MCF 10A (cell line): ENCODE data around the gene MRPL4. TPM values are rescaled to one million over a fixed set of nuclear protein-coding genes. Genes with fewer than 3 reads are reported as not detected.

Experiments
- Bru-seq: library from RNA; stranded (reverse); fragments of 400-500 nt; gene quantifications from one replicate; lab custom pipeline; 2021; lab: Mats Ljungman, UMichigan
- BruChase-seq, 2 experiments: library from RNA; stranded (reverse); fragments of 400-500 nt; gene quantifications; one replicate each; lab custom pipeline; 2021; lab: Mats Ljungman, UMichigan
- BruUV-seq: library from RNA; stranded (reverse); fragments of 400-500 nt; replicated peaks from 2 replicates; lab custom pipeline; 2021; lab: Mats Ljungman, UMichigan
- CTCF ChIA-PET: fragments of 300-600 bp; sonication (Branson Sonifier 250); formaldehyde crosslinking; extraction: SDS; loops from one replicate; lab custom pipeline; 2021; ENCODE audit warnings: antibody characterized with exemption, inconsistent platforms; lab: Yijun Ruan, JAX
- POLR2A ChIA-PET: fragments of 300-600, 350-650 bp; sonication (Branson Sonifier 250); formaldehyde crosslinking; extraction: SDS; loops from one replicate; lab custom pipeline; 2020; ENCODE audit warnings: antibody characterized with exemption, inconsistent platforms; lab: Yijun Ruan, JAX
- DNase-seq: peaks from one replicate; pipeline ENCODE4 v3.0.0-alpha.2; 2018; ENCODE audit not compliant: unreplicated experiment
- H3K27ac Mint-ChIP-seq: one replicate; pipeline ENCODE4 v1.8.0; 2022; ENCODE audit warnings: mild to moderate bottlenecking, low read depth, mixed read lengths; ENCODE audit not compliant: unreplicated experiment
- H3K27me3 Mint-ChIP-seq: one replicate; pipeline ENCODE4 v1.8.0; 2022; ENCODE audit warnings: mixed read lengths; ENCODE audit not compliant: insufficient read depth, unreplicated experiment
- H3K36me3 Mint-ChIP-seq: one replicate; pipeline ENCODE4 v1.8.0; 2022; ENCODE audit warnings: mild to moderate bottlenecking, moderate library complexity, mixed read lengths; ENCODE audit not compliant: insufficient read depth, unreplicated experiment
- H3K4me1 Mint-ChIP-seq: one replicate; pipeline ENCODE4 v1.8.0; 2022; ENCODE audit warnings: mixed read lengths; ENCODE audit not compliant: insufficient read depth, unreplicated experiment
- H3K4me3 Mint-ChIP-seq: one replicate; pipeline ENCODE4 v1.8.0; 2022; ENCODE audit warnings: mild to moderate bottlenecking, moderate library complexity, mixed read lengths; ENCODE audit not compliant: unreplicated experiment
- H3K9me3 Mint-ChIP-seq: one replicate; pipeline ENCODE4 v1.8.0; 2022; ENCODE audit warnings: mixed read lengths; ENCODE audit not compliant: unreplicated experiment
- intact Hi-C: fragments of 100-400 bp; cut with micrococcal nuclease; formaldehyde crosslinking; loops from 2 replicates; pipeline ENCODE4 v1.14.1; 2022
- long read RNA-seq: library from polyadenylated mRNA; stranded (forward); transcript quantifications from one replicate; pipeline ENCODE4 v2.0.0, GENCODE V29; 2022
- total RNA-seq: library from RNA; stranded (reverse); gene quantifications from 2 replicates; pipeline ENCODE4 v1.2.3, GENCODE V29; 2022
- TF ChIP-seq, protein P1 (sequence below): fragments of 200-600 bp; IDR thresholded peaks from one replicate; pipeline ENCODE4 v1.8.0; 2022; ENCODE audit warnings: antibody characterized with exemption, mild to moderate bottlenecking; ENCODE audit not compliant: unreplicated experiment

The MRPL4 gene
- total RNA-seq, result 99.1 and 120 TPM in 2 replicates
- percentile 64 among the genes with signal in this experiment for Bru-seq, nascent RNA
- percentile 73 among the genes with signal in this experiment for BruChase-seq, experiment 1, labeled RNA remaining after a 6-hour chase
- BruChase-seq, experiment 2, labeled RNA remaining after a 2-hour chase, result percentile 58 among the genes with signal in this experiment
- long read RNA-seq, transcript MRPL4-207 (8 exons, 1,423 nt), result minor isoform, 10 of 372 reads
- long read RNA-seq, transcript MRPL4-201 (9 exons, 1,455 nt), result major isoform, 335 of 372 reads
- long read RNA-seq, partial matches to known transcripts, result 15 of 372 reads
- long read RNA-seq, other reads (novel, unspliced or antisense), result 10 of 372 reads

GRCh38 chr19:10251792-10252694 is at the start of gene MRPL4:
Gene MRPL4, plus strand, starts transcription at chr19:10252214. Its CDS starts 40 bp downstream, at chr19:10252254.
- TF ChIP-seq, protein P1, sequence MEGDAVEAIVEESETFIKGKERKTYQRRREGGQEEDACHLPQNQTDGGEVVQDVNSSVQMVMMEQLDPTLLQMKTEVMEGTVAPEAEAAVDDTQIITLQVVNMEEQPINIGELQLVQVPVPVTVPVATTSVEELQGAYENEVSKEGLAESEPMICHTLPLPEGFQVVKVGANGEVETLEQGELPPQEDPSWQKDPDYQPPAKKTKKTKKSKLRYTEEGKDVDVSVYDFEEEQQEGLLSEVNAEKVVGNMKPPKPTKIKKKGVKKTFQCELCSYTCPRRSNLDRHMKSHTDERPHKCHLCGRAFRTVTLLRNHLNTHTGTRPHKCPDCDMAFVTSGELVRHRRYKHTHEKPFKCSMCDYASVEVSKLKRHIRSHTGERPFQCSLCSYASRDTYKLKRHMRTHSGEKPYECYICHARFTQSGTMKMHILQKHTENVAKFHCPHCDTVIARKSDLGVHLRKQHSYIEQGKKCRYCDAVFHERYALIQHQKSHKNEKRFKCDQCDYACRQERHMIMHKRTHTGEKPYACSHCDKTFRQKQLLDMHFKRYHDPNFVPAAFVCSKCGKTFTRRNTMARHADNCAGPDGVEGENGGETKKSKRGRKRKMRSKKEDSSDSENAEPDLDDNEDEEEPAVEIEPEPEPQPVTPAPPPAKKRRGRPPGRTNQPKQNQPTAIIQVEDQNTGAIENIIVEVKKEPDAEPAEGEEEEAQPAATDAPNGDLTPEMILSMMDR, result no peak
- H3K4me1 Mint-ChIP-seq, result peaks cover 5% of the 10 kb centered on the region
- ChIA-PET POLR2A (interaction anchor here (0.6 to 2.7 kb wide), 14 partner anchors 8 to 321 kb away, joined by 3 to 7 read pairs (median 4); partner anchors contain the start of genes ICAM1, PPAN, RAVER1 and TYK2), CTCF (interaction anchor here (0.6 to 3.2 kb wide), 5 partner anchors 8 to 321 kb away, joined by 3 to 24 read pairs (median 4); no protein-coding TSS in a partner anchor)
- intact Hi-C loops, result loop anchor here (2.0 kb wide), 2 partner anchors 57 to 225 kb away; partner anchors contain the start of gene DNMT1
- H3K36me3 Mint-ChIP-seq, result peaks cover 28% of the 10 kb centered on the region
- no TSS peak for BruUV-seq
- H3K27me3 Mint-ChIP-seq, result no peaks in the 10 kb centered on the region
- peak; percentile 100 for DNase-seq
- H3K27ac Mint-ChIP-seq, result peak within 1 kb of the TSS; percentile 97
- no peaks in the 10 kb centered on the region for H3K9me3 Mint-ChIP-seq
- H3K4me3 Mint-ChIP-seq, result peak within 1 kb of the TSS; percentile 92

DNA sequence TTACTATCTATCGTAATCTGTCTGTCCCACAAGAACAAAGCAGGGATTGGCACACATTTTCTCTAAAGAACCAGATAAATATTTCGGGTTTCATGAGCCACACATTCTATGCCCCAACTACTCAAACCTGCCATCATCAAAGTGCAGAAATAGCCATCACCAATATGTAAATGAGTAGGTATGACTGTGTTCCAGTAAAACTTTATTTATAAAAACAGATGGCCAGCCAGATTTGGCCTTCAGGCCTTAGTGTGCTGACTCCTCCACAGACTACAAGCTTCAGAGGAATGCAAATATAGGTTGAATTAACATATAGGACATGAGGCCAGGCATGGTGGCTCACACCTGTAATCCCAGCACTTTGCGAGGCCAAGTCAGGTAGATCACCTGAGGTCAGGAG is 48.3 kb upstream of the MRPL4 start:
- no peak overlapping the region for H3K27ac Mint-ChIP-seq
- H3K27me3 Mint-ChIP-seq, result no peaks in the 10 kb centered on the region
- BruUV-seq, result no TSS peak
- no peaks in the 10 kb centered on the region for H3K9me3 Mint-ChIP-seq
- intact Hi-C loops, result no loop called here
- POLR2A ChIA-PET, result no interaction called here
- no peak for DNase-seq
- TF ChIP-seq, protein P1, result no peak
- CTCF ChIA-PET, result interaction anchor here (0.5 kb wide), 1 partner anchor 203 kb away, joined by 3 read pairs; no protein-coding TSS in a partner anchor
- peaks cover 6% of the 10 kb centered on the region for H3K4me1 Mint-ChIP-seq
- H3K36me3 Mint-ChIP-seq, result no peaks in the 10 kb centered on the region
- no peak overlapping the region for H3K4me3 Mint-ChIP-seq

- TF ChIP-seq, protein P1, result no peak
- ChIA-PET POLR2A (interaction anchor here (1.3 kb wide), 1 partner anchor 11 kb away, joined by 7 read pairs; the partner anchor contains the start of gene DNMT1), CTCF (interaction anchor here (0.6 to 1.4 kb wide), 3 partner anchors 44 to 84 kb away, joined by 3 to 6 read pairs (median 4); no protein-coding TSS in a partner anchor)
- BruUV-seq, result no TSS peak
- Mint-ChIP-seq H3K27ac (no peak overlapping the region), H3K9me3 (no peaks in the 10 kb centered on the region), H3K4me1 (peaks cover 6% of the 10 kb centered on the region), H3K4me3 (no peak overlapping the region), H3K27me3 (no peaks in the 10 kb centered on the region), H3K36me3 (no peaks in the 10 kb centered on the region)
- DNase-seq, result no peak
- intact Hi-C loops, result no loop called here
These were observed 46.4 kb upstream of the MRPL4 start for GRCh38 chr19:10205636-10206035.
